OCI-LY1 (cell line): Measurements from ENCODE around the gene HTR1D.

ENCODE experiments used
- H2AFZ ChIP-seq: fragments of 200-600 bp; sonication (generic), shearing (Covaris generic); 2 replicates; pipeline ENCODE4 v1.6.0; 2014; ENCODE audit warnings: antibody characterized with exemption, mild to moderate bottlenecking, low read length
- H3F3A ChIP-seq: fragments of 200-600 bp; sonication (generic), shearing (Covaris generic); 2 replicates; pipeline ENCODE4 v1.6.0; 2014; ENCODE audit warnings: mild to moderate bottlenecking, antibody characterized with exemption, low read length, moderate library complexity; ENCODE audit not compliant: insufficient read depth
- H3K27ac ChIP-seq: fragments of 200-600 bp; sonication (generic); 2 replicates; pipeline ENCODE4 v1.5.1; 2014; ENCODE audit warnings: low read length, mixed run types, mild to moderate bottlenecking, low read depth; ENCODE audit not compliant: poor library complexity, severe bottlenecking
- H3K27me3 ChIP-seq: fragments of 200-600 bp; sonication (generic); 2 replicates; pipeline ENCODE4 v1.6.0; 2014; ENCODE audit warnings: antibody characterized with exemption, mild to moderate bottlenecking, low read length, moderate library complexity; ENCODE audit not compliant: insufficient read depth
- H3K36me3 ChIP-seq: fragments of 200-600 bp; sonication (generic); 2 replicates; pipeline ENCODE4 v1.6.1; 2014; ENCODE audit warnings: mild to moderate bottlenecking, antibody characterized with exemption, low read length, moderate library complexity, mixed read lengths; ENCODE audit not compliant: insufficient read depth
- H3K4me1 ChIP-seq: fragments of 200-600 bp; sonication (generic); 2 replicates; pipeline ENCODE4 v1.5.1; 2014; ENCODE audit warnings: mild to moderate bottlenecking, low read length, moderate library complexity; ENCODE audit not compliant: insufficient read depth, severe bottlenecking
- H3K4me2 ChIP-seq: fragments of 200-600 bp; sonication (generic), shearing (Covaris generic); 2 replicates; pipeline ENCODE4 v1.6.1; 2014; ENCODE audit warnings: low read length
- H3K4me3 ChIP-seq: fragments of 200-600 bp; sonication (generic); 2 replicates; pipeline ENCODE4 v1.5.1; 2014; ENCODE audit warnings: low read length, low read depth, mild to moderate bottlenecking, mixed read lengths; ENCODE audit not compliant: poor library complexity, severe bottlenecking
- H3K79me2 ChIP-seq: fragments of 200-600 bp; shearing (Covaris generic); 2 replicates; pipeline ENCODE4 v1.6.1; 2016; ENCODE audit warnings: mixed run types, low read length, mixed read lengths; ENCODE audit not compliant: insufficient read depth
- H3K9ac ChIP-seq: fragments of 200-600 bp; sonication (generic), shearing (Covaris generic); 2 replicates; pipeline ENCODE4 v1.6.1; 2014; ENCODE audit warnings: mild to moderate bottlenecking, low read length, mixed read lengths
- H3K9me2 ChIP-seq: fragments of 200-600 bp; sonication (generic), shearing (Covaris generic); 2 replicates; pipeline ENCODE4 v1.6.1; 2014; ENCODE audit warnings: low read depth, mild to moderate bottlenecking, low read length, mixed read lengths
- H3K9me3 ChIP-seq: fragments of 200-600 bp; shearing (Covaris generic); 2 replicates; pipeline ENCODE4 v1.6.1; 2014; ENCODE audit warnings: low read length, mixed read lengths
- H4K20me1 ChIP-seq: fragments of 200-600 bp; sonication (generic), shearing (Covaris generic); 2 replicates; pipeline ENCODE4 v1.6.0; 2016; ENCODE audit warnings: mild to moderate bottlenecking, low read length; ENCODE audit not compliant: insufficient read depth
- EZH2 ChIP-seq: fragments of 200-600 bp; sonication (generic), shearing (Covaris generic); IDR thresholded peaks from 2 replicates; pipeline ENCODE4 v1.8.0; 2017; ENCODE audit warnings: borderline replicate concordance, mixed run types, mild to moderate bottlenecking, antibody characterized with exemption, low read length, moderate library complexity, mixed read lengths
- TF ChIP-seq, protein P1 (sequence below): fragments of 200-600 bp; sonication (generic), shearing (Covaris generic); IDR thresholded peaks from 2 replicates; pipeline ENCODE4 v1.5.1; 2017; ENCODE audit warnings: mild to moderate bottlenecking, antibody characterized with exemption, low read length, moderate library complexity, mixed read lengths

Gene HTR1D

DNA sequence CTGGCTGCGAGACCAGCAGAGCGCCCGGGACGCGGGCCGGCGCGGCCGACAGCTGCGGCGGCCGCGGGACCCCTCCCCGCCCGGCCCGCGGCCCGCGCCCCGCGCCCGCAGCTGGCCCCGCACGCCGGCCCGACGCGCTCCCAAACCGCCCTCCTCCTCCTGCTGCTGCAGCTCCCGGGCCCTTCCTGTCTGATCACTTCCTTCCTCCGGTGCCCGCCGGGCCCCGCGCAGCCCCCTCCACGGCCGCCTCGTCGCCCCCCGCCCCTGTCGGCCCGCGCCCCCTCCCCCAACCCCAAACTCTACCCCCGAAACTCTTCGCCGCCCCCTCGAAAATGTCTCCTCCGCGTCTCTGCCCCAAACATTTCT, 49.2 kb downstream of the HTR1D start:
- H3K36me3 ChIP-seq = no peaks in the 10 kb centered on the region
- H3K9me2 ChIP-seq = no peaks in the 10 kb centered on the region
- H3K79me2 ChIP-seq = no peaks in the 10 kb centered on the region
- H3K4me1 ChIP-seq = peaks cover 4% of the 10 kb centered on the region
- H3K4me3 ChIP-seq = peak overlapping the region; percentile 95
- no peaks in the 10 kb centered on the region for H3F3A ChIP-seq
- no peaks in the 10 kb centered on the region for H3K9me3 ChIP-seq
- peak overlapping the region; percentile 78 for H3K9ac ChIP-seq
- no peaks in the 10 kb centered on the region for H3K27me3 ChIP-seq
- H2AFZ ChIP-seq = no peak overlapping the region
- TF ChIP-seq, protein P1, sequence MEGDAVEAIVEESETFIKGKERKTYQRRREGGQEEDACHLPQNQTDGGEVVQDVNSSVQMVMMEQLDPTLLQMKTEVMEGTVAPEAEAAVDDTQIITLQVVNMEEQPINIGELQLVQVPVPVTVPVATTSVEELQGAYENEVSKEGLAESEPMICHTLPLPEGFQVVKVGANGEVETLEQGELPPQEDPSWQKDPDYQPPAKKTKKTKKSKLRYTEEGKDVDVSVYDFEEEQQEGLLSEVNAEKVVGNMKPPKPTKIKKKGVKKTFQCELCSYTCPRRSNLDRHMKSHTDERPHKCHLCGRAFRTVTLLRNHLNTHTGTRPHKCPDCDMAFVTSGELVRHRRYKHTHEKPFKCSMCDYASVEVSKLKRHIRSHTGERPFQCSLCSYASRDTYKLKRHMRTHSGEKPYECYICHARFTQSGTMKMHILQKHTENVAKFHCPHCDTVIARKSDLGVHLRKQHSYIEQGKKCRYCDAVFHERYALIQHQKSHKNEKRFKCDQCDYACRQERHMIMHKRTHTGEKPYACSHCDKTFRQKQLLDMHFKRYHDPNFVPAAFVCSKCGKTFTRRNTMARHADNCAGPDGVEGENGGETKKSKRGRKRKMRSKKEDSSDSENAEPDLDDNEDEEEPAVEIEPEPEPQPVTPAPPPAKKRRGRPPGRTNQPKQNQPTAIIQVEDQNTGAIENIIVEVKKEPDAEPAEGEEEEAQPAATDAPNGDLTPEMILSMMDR = no peak
- H3K27ac ChIP-seq = no peak overlapping the region
- H4K20me1 ChIP-seq = no peaks in the 10 kb centered on the region
- H3K4me2 ChIP-seq = peak overlapping the region; percentile 80

DNA sequence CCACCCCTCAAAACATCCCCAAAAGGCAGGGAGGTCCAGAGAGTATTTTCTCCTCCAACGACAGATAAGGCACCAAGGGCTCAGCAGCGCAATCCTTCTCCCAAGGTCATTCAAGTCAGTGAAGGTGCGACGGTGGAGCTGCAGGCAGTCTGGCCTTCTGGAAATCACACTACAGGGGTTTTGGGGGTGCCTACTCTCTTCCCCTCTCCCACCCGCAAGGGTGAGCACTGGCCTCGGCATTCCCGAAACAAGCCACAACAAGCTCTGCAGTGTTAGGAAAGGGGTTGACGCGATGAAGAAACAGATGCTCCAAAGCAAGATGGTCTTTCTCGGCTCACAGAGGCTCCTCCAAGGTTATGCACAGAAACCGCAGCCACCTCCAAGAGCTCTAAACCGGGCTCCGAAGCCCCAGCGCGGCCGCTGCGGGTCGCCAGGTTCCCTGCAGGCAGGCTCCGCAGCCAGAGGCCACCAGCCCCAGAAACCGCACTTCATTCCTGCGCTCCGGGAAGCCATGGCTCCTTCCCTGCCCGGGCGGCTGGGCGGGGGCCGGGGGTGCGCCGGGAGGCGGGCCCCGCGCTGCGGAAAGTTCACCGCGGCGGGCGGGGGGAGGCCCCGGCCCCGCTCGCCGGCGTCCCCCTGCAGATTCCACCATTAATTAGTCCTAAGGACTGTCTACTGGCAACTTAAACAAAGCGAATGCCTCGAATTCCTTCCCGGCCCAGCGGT, 49.8 kb downstream of the HTR1D start:
- Histone ChIP-seq H3K36me3 (no peaks in the 10 kb centered on the region), H3K4me1 (peaks cover 4% of the 10 kb centered on the region), H3K9me2 (no peaks in the 10 kb centered on the region), H3K27me3 (no peaks in the 10 kb centered on the region), H3K79me2 (no peaks in the 10 kb centered on the region), H3K27ac (no peak overlapping the region), H2AFZ (no peak overlapping the region), H3F3A (no peaks in the 10 kb centered on the region), H3K4me2 (peak overlapping the region; percentile 80), H3K9ac (peak overlapping the region; percentile 44; the same call in 1 of the 2 replicates), H3K9me3 (no peaks in the 10 kb centered on the region), H4K20me1 (no peaks in the 10 kb centered on the region), H3K4me3 (peak overlapping the region; percentile 95)
- TF ChIP-seq, protein P1 = no peak
- no peak for TF ChIP-seq EZH2

DNA sequence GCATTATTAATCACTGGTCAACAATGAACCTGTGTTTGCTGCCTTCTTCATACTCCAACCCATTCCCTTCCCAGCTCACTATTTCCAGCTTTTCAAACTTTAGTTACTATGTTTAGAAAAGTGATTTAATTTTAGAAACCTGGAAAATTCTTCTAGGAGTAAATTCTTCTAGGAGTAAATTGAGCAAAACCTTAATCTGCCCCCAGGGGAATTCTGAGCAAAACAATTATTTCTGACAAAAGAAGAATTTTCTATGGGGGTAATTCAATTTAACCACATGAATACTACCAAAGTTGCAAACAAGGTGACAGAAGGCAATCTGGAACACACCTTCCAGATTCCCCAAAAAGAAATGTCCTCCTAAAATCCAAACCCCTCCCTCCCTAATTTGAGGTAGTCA, 50.4 kb downstream of the HTR1D start:
- Histone ChIP-seq H3K36me3 (no peaks in the 10 kb centered on the region), H3F3A (no peaks in the 10 kb centered on the region), H3K4me3 (no peak overlapping the region), H3K9ac (no peak overlapping the region), H3K4me2 (no peak overlapping the region), H4K20me1 (no peaks in the 10 kb centered on the region), H2AFZ (no peak overlapping the region), H3K4me1 (peaks cover 4% of the 10 kb centered on the region), H3K27me3 (no peaks in the 10 kb centered on the region), H3K79me2 (no peaks in the 10 kb centered on the region), H3K9me3 (no peaks in the 10 kb centered on the region), H3K27ac (no peak overlapping the region), H3K9me2 (no peaks in the 10 kb centered on the region)
- TF ChIP-seq, protein P1 = no peak
- TF ChIP-seq EZH2 = no peak
